Lower leg skin (tissue), 4 donors: ENCODE measurements around the gene AHCY. TPM values are rescaled to one million over a fixed set of nuclear protein-coding genes. Genes with fewer than 3 reads are reported as not detected.
"Not testable (repeated sequence)": the region's sequence is repeated elsewhere in the genome, so short reads cannot be mapped to it uniquely, and the experiment has no call there.

Experiments used
- DNase-seq, 2 donors: peaks; one replicate each; pipeline ENCODE4 v3.0.0-alpha.2; 2019; ENCODE audit warnings: low spot score in 2 of 2
- H3K4me3 ChIP-seq: fragments of 200-600 bp; sonication (generic); 2 replicates; pipeline ENCODE4 v1.5.1; 2017; ENCODE audit warnings: mild to moderate bottlenecking, low read depth; ENCODE audit not compliant: poor library complexity, severe bottlenecking
- CTCF ChIP-seq, 3 donors: fragments of 450-650 bp; IDR thresholded peaks; one replicate each; pipeline ENCODE4 v1.5.1; 2016; ENCODE audit warnings: antibody characterized with exemption in 3 of 3, mild to moderate bottlenecking in 3 of 3, moderate library complexity in 2 of 3
- POLR2A ChIP-seq, 2 donors: fragments of 450-650 bp; IDR thresholded peaks; one replicate each; pipeline ENCODE4 v1.6.1; 2016 to 2017; ENCODE audit warnings: antibody characterized with exemption in 2 of 2, mild to moderate bottlenecking in 1 of 2, moderate library complexity in 1 of 2
- WGBS, 2 donors: methylation state at CpG; one replicate each; pipeline ENCODE4 v1.1.5; 2018; 5-methylcytosine and 5-hydroxymethylcytosine counted together
- intact Hi-C: fragments of 100-400 bp; cut with DNase I; formaldehyde crosslinking; loops from one replicate; pipeline ENCODE4 v1.15.0; 2023; ENCODE audit warnings: low total_unique reads
- total RNA-seq, 4 donors: library from RNA; depleted of rRNA; stranded (reverse); fragments of >200 nt; gene quantifications; one replicate each; pipeline ENCODE4 v1.1.0, GENCODE V29; 2016

Gene AHCY
- total RNA-seq, 4 donors from 2014 or later = 42.2 to 83.3 (median 56.0) TPM

GRCh38 chr20:34334654-34335407 is 31.7 kb upstream of the AHCY start:
- H3K4me3 ChIP-seq = no peak overlapping the region
- DNase-seq = no peak
- WGBS, 2 donors = 68 to 70% methylated on average over 5 of the region's 5 CpGs
- TF ChIP-seq POLR2A (IDR thresholded peaks at IDR 0.05) = no peak
- intact Hi-C loops = no loop called here

GRCh38 chr20:34333786-34334185 is 30.6 kb upstream of the AHCY start:
- 85 to 89% methylated on average over 4 of the region's 4 CpGs for WGBS, 2 donors
- TF ChIP-seq POLR2A (IDR thresholded peaks at IDR 0.05) = no peak
- no peak for TF ChIP-seq CTCF (IDR thresholded peaks at IDR 0.05)

GRCh38 chr20:34332262-34332920 is 29.2 kb upstream of the AHCY start:
- 91 to 96% methylated on average over 18 to 19 of the region's 19 CpGs for WGBS, 2 donors
- intact Hi-C loops = no loop called here
- DNase-seq = no peak

More at GRCh38 chr20:34333786-34334185, 30.6 kb upstream of the AHCY start:
- intact Hi-C loops = no loop called here
- no peak for DNase-seq
- H3K4me3 ChIP-seq = no peak overlapping the region

GRCh38 chr20:34331838-34332237 is 28.7 kb upstream of the AHCY start:
- intact Hi-C loops = no loop called here
- no peak for TF ChIP-seq POLR2A (IDR thresholded peaks at IDR 0.05)
- TF ChIP-seq CTCF (IDR thresholded peaks at IDR 0.05) = no peak
- H3K4me3 ChIP-seq = no peak overlapping the region
- no peak for DNase-seq
- WGBS, 2 donors = 63 to 67% methylated on average over 7 of the region's 7 CpGs

More at GRCh38 chr20:34332262-34332920, 29.2 kb upstream of the AHCY start:
- no peak overlapping the region for H3K4me3 ChIP-seq
- TF ChIP-seq CTCF (IDR thresholded peaks at IDR 0.05) (no peak), POLR2A (IDR thresholded peaks at IDR 0.05) (no peak)

- DNase-seq, H3K4me3 ChIP-seq, intact Hi-C loops: not testable (repeated sequence)
- 95% methylated on average over 15 of the region's 15 CpGs for WGBS, 2 donors
These were observed 27.8 kb upstream of the AHCY start for GRCh38 chr20:34330861-34331544.

GRCh38 chr20:34328928-34329677 is 25.9 kb upstream of the AHCY start:
- TF ChIP-seq POLR2A (IDR thresholded peaks at IDR 0.05) (no peak), CTCF (IDR thresholded peaks at IDR 0.05) (no peak)
- WGBS, 2 donors = 69 to 80% methylated on average over 9 of the region's 9 CpGs
- intact Hi-C loops = no loop called here
- DNase-seq = no peak
- no peak overlapping the region for H3K4me3 ChIP-seq

- DNase-seq, H3K4me3 ChIP-seq, intact Hi-C loops: not testable (repeated sequence)
- WGBS, 2 donors = 86 to 90% methylated on average over 4 of the region's 4 CpGs
These were observed 25.1 kb upstream of the AHCY start for GRCh38 chr20:34328207-34328606.
